ENCODE measurements around the gene KRR1.

GRCh38 chr12:75556311-75556899 is 45.0 kb upstream of the KRR1 start:
- TF ChIP-seq EZH2 (IDR thresholded peaks at IDR 0.05; ENCODE audit: low read depth) = no peak
- TF ChIP-seq CTCF (conservative IDR thresholded peaks at IDR 0.05) = no peak

All from PC-9 (cell line).